ENCODE results near the gene RAP1GDS1.
"Not testable (repeated sequence)": the region's sequence is repeated elsewhere in the genome, so short reads cannot be mapped to it uniquely, and the experiment has no call there.

- not testable (repeated sequence) for TF ChIP-seq REST (IDR thresholded peaks at IDR 0.05; ENCODE audit: low read depth); FOSL1 (IDR thresholded peaks at IDR 0.05; ENCODE audit: low read depth); EGR1 (IDR thresholded peaks at IDR 0.05; ENCODE audit: low read depth); EZH2phosphoT487 (IDR thresholded peaks at IDR 0.05; ENCODE audit: borderline replicate concordance); POLR2A (IDR thresholded peaks at IDR 0.05; ENCODE audit: borderline replicate concordance, extremely low read depth, insufficient read depth, insufficient read length); EZH2 (IDR thresholded peaks at IDR 0.05); RAD21 (IDR thresholded peaks at IDR 0.05; ENCODE audit: low read depth)
- TF ChIP-seq, protein P1, sequence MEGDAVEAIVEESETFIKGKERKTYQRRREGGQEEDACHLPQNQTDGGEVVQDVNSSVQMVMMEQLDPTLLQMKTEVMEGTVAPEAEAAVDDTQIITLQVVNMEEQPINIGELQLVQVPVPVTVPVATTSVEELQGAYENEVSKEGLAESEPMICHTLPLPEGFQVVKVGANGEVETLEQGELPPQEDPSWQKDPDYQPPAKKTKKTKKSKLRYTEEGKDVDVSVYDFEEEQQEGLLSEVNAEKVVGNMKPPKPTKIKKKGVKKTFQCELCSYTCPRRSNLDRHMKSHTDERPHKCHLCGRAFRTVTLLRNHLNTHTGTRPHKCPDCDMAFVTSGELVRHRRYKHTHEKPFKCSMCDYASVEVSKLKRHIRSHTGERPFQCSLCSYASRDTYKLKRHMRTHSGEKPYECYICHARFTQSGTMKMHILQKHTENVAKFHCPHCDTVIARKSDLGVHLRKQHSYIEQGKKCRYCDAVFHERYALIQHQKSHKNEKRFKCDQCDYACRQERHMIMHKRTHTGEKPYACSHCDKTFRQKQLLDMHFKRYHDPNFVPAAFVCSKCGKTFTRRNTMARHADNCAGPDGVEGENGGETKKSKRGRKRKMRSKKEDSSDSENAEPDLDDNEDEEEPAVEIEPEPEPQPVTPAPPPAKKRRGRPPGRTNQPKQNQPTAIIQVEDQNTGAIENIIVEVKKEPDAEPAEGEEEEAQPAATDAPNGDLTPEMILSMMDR (IDR thresholded peaks at IDR 0.05 in 2 of 3, conservative IDR thresholded peaks at IDR 0.05 in 1 of 3; ENCODE audit: borderline replicate concordance in 1 of 3, insufficient read depth in 1 of 3, low read depth in 2 of 3, low read length in 2 of 3): not testable (repeated sequence)
Observed at GRCh38 chr4:98420151-98420550, 159.0 kb downstream of the RAP1GDS1 start.
